Measurements from ENCODE around the gene NPBWR2.

DNA sequence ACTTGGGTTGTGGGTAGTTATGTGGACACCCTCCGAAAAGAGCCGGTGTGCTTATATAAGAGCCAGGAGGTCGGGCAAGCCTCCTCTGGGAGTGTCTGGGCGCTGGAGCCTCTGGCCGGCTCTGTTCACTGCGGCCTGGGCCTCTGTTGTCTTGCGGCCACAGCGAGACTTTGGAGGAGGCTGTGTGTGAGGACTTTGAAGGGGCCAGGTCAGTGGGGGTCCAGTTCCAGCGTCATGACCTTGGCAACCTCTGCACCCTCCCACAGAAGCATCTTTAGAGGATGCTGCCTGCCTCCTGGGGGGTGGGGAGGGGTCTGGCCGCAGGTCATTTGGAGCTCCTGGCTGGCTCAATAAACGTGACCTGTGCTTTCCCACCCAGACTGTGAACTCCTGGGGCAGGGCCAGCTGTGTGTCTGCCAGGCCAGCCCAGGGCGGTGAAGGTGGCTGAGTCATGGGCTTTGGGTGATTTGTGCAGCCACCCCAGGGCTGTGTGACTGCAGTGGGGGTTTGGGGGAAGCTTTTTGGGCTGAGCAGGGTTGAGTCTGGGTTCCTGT is 43.1 kb downstream of the NPBWR2 start:
- TF ChIP-seq POLR2AphosphoS5 (IDR thresholded peaks at IDR 0.05; ENCODE audit: low read depth, low read length) = no peak
- TF ChIP-seq, protein P1, sequence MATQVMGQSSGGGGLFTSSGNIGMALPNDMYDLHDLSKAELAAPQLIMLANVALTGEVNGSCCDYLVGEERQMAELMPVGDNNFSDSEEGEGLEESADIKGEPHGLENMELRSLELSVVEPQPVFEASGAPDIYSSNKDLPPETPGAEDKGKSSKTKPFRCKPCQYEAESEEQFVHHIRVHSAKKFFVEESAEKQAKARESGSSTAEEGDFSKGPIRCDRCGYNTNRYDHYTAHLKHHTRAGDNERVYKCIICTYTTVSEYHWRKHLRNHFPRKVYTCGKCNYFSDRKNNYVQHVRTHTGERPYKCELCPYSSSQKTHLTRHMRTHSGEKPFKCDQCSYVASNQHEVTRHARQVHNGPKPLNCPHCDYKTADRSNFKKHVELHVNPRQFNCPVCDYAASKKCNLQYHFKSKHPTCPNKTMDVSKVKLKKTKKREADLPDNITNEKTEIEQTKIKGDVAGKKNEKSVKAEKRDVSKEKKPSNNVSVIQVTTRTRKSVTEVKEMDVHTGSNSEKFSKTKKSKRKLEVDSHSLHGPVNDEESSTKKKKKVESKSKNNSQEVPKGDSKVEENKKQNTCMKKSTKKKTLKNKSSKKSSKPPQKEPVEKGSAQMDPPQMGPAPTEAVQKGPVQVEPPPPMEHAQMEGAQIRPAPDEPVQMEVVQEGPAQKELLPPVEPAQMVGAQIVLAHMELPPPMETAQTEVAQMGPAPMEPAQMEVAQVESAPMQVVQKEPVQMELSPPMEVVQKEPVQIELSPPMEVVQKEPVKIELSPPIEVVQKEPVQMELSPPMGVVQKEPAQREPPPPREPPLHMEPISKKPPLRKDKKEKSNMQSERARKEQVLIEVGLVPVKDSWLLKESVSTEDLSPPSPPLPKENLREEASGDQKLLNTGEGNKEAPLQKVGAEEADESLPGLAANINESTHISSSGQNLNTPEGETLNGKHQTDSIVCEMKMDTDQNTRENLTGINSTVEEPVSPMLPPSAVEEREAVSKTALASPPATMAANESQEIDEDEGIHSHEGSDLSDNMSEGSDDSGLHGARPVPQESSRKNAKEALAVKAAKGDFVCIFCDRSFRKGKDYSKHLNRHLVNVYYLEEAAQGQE (IDR thresholded peaks at IDR 0.05; ENCODE audit: insufficient read depth in 1 of 2, low read depth in 2 of 2, low read length in 2 of 2) = no peak
- no peak for TF ChIP-seq FOXP2 (optimal IDR thresholded peaks at IDR 0.05; ENCODE audit: borderline replicate concordance, extremely low read depth, extremely low read length, insufficient read depth)
